H9 (cell line): ENCODE results near the gene SSB. TPM values are rescaled to one million over a fixed set of nuclear protein-coding genes. Genes with fewer than 3 reads are reported as not detected.

Experiments used
- DNase-seq: peaks from one replicate; pipeline ENCODE4 v3.0.0-alpha.2; 2017
- H2AFZ ChIP-seq: one replicate; pipeline ENCODE4 v1.6.1; 2013; ENCODE audit warnings: mild to moderate bottlenecking, low read length, control low read depth, moderate library complexity
- H2AK5ac ChIP-seq: 2 replicates; pipeline ENCODE4 v1.6.1; 2013; ENCODE audit warnings: low read length, control low read depth, mixed read lengths; ENCODE audit not compliant: insufficient read length
- H2BK120ac ChIP-seq: one replicate; pipeline ENCODE4 v1.6.1; 2013; ENCODE audit warnings: low read depth, mild to moderate bottlenecking, low read length, control low read depth, inconsistent platforms; ENCODE audit not compliant: poor library complexity, severe bottlenecking
- H2BK12ac ChIP-seq: 2 replicates; pipeline ENCODE4 v1.6.1; 2013; ENCODE audit warnings: low read length, control low read depth, mixed read lengths, low read depth; ENCODE audit not compliant: insufficient read length
- H2BK15ac ChIP-seq: 2 replicates; pipeline ENCODE4 v1.6.1; 2013; ENCODE audit warnings: low read depth, low read length, control low read depth
- H2BK20ac ChIP-seq: one replicate; pipeline ENCODE4 v1.6.1; 2013; ENCODE audit warnings: low read depth, mild to moderate bottlenecking, low read length, control low read depth, inconsistent platforms; ENCODE audit not compliant: poor library complexity, severe bottlenecking
- H2BK5ac ChIP-seq: 2 replicates; pipeline ENCODE4 v1.6.1; 2013; ENCODE audit warnings: low read length, control low read depth, mixed read lengths; ENCODE audit not compliant: insufficient read length
- H3K14ac ChIP-seq: 2 replicates; pipeline ENCODE4 v1.6.1; 2013; ENCODE audit warnings: low read length, control low read depth; ENCODE audit not compliant: insufficient read depth
- H3K18ac ChIP-seq: 2 replicates; pipeline ENCODE4 v1.6.1; 2013; ENCODE audit warnings: low read depth, mild to moderate bottlenecking, mixed read lengths, low read length, control low read depth; ENCODE audit not compliant: insufficient read length
- H3K23ac ChIP-seq: 2 replicates; pipeline ENCODE4 v1.6.1; 2013; ENCODE audit warnings: low read length, control low read depth, mixed read lengths, low read depth; ENCODE audit not compliant: insufficient read length
- H3K23me2 ChIP-seq: 2 replicates; pipeline ENCODE4 v1.6.1; 2013; ENCODE audit warnings: low read depth, mild to moderate bottlenecking, mixed read lengths, low read length, control low read depth; ENCODE audit not compliant: insufficient read length, poor library complexity, severe bottlenecking
- H3K27ac ChIP-seq: 2 replicates; pipeline ENCODE4 v1.5.1; 2013; ENCODE audit warnings: low read length, control low read depth, mixed read lengths, low read depth; ENCODE audit not compliant: insufficient read length
- H3K27me3 ChIP-seq: 2 replicates; pipeline ENCODE4 v1.6.1; 2013; ENCODE audit warnings: low read length, control low read depth, inconsistent platforms; ENCODE audit not compliant: insufficient read depth
- H3K4ac ChIP-seq: 2 replicates; pipeline ENCODE4 v1.6.1; 2013; ENCODE audit warnings: low read depth, mild to moderate bottlenecking, control low read depth, inconsistent platforms, low read length, moderate library complexity
- H3K4me1 ChIP-seq: 2 replicates; pipeline ENCODE4 v1.6.1; 2013; ENCODE audit warnings: low read length, control low read depth, inconsistent platforms; ENCODE audit not compliant: insufficient read depth
- H3K4me2 ChIP-seq: 2 replicates; pipeline ENCODE4 v1.6.1; 2013; ENCODE audit warnings: low read length, control low read depth, mixed read lengths; ENCODE audit not compliant: insufficient read length, insufficient read depth
- H3K56ac ChIP-seq: 2 replicates; pipeline ENCODE4 v1.6.1; 2013; ENCODE audit warnings: low read depth, mild to moderate bottlenecking, mixed read lengths, low read length, control low read depth; ENCODE audit not compliant: insufficient read length
- H3K79me1 ChIP-seq: 2 replicates; pipeline ENCODE4 v1.6.1; 2013; ENCODE audit warnings: low read depth, mild to moderate bottlenecking, moderate library complexity, low read length, control low read depth, inconsistent platforms; ENCODE audit not compliant: insufficient read depth, poor library complexity, severe bottlenecking
- H3K79me2 ChIP-seq: 2 replicates; pipeline ENCODE4 v1.6.1; 2013; ENCODE audit warnings: low read length, control low read depth, inconsistent platforms; ENCODE audit not compliant: insufficient read depth
- H3K9ac ChIP-seq: 2 replicates; pipeline ENCODE4 v1.6.1; 2013; ENCODE audit warnings: low read length, control low read depth, mixed read lengths; ENCODE audit not compliant: insufficient read length; ENCODE audit errors: extremely low read depth
- H3K9me3 ChIP-seq: one replicate; pipeline ENCODE4 v1.6.1; 2013; ENCODE audit warnings: low read depth, low read length, inconsistent platforms; ENCODE audit not compliant: control insufficient read depth
- H3T11ph ChIP-seq: one replicate; pipeline ENCODE4 v1.6.1; 2013; ENCODE audit warnings: mild to moderate bottlenecking, low read length, control low read depth, inconsistent platforms
- H4K20me1 ChIP-seq: one replicate; pipeline ENCODE4 v1.6.1; 2013; ENCODE audit not compliant: control insufficient read depth, insufficient read length, insufficient read depth
- H4K5ac ChIP-seq: 2 replicates; pipeline ENCODE4 v1.6.1; 2013; ENCODE audit warnings: low read depth, mild to moderate bottlenecking, mixed read lengths, low read length, control low read depth; ENCODE audit not compliant: insufficient read length
- H4K8ac ChIP-seq: replicated peaks from 2 replicates; pipeline ENCODE4 v1.6.1; 2013; ENCODE audit warnings: low read length, control low read depth, mixed read lengths, low read depth; ENCODE audit not compliant: insufficient read length
- H4K91ac ChIP-seq: 2 replicates; pipeline ENCODE4 v1.6.1; 2013; ENCODE audit warnings: low read depth, mild to moderate bottlenecking, moderate library complexity, mixed read lengths, low read length, control low read depth; ENCODE audit not compliant: insufficient read length
- H3K27ac Mint-ChIP-seq, 3 experiments: 2 replicates in 2 of 3; 3 replicates in 1 of 3; pipeline ENCODE4 v1.8.0; 2020 to 2021; ENCODE audit warnings: mixed read lengths in 3 of 3, mild to moderate bottlenecking in 1 of 3, moderate library complexity in 1 of 3
- H3K27me3 Mint-ChIP-seq: 2 replicates; pipeline ENCODE4 v1.8.0; 2021; ENCODE audit warnings: low read depth, mild to moderate bottlenecking, moderate library complexity, mixed read lengths
- H3K36me3 Mint-ChIP-seq, 3 experiments: 2 replicates in 2 of 3; 3 replicates in 1 of 3; pipeline ENCODE4 v1.8.0; 2020 to 2021; ENCODE audit warnings: low read depth in 3 of 3, mixed read lengths in 3 of 3; ENCODE audit not compliant: insufficient read depth in 1 of 3
- H3K4me1 Mint-ChIP-seq, 2 experiments: 2 replicates each; pipeline ENCODE4 v1.8.0; 2020; ENCODE audit warnings: mixed read lengths in 2 of 2
- H3K4me3 Mint-ChIP-seq, 2 experiments: 2 replicates in 1 of 2; 3 replicates in 1 of 2; pipeline ENCODE4 v1.8.0; 2020 to 2021; ENCODE audit warnings: mild to moderate bottlenecking in 2 of 2, mixed read lengths in 2 of 2, moderate library complexity in 1 of 2
- H3K9me3 Mint-ChIP-seq, 2 experiments: 2 replicates in 1 of 2; 3 replicates in 1 of 2; pipeline ENCODE4 v1.8.0; 2020; ENCODE audit warnings: mild to moderate bottlenecking in 2 of 2, mixed read lengths in 2 of 2, moderate library complexity in 1 of 2
- WGBS: extraction: QIAGEN DNeasy Blood & Tissue Kit; methylation state at CpG from one replicate; pipeline ENCODE4 v1.1.7; 2013; ENCODE audit warnings: missing lambda C conversion rate, low lambda C conversion rate, mixed read lengths; ENCODE audit not compliant: insufficient read length; ENCODE audit errors: extremely low coverage; 5-methylcytosine and 5-hydroxymethylcytosine counted together
- total RNA-seq: library from RNA; stranded (reverse); gene quantifications from 2 replicates; pipeline ENCODE4 v1.2.1, GENCODE V29; 2021
- TF ChIP-seq, protein P1 (sequence below): fragments of 200-600 bp; sonication (generic); conservative IDR thresholded peaks from 3 replicates; pipeline ENCODE4 v1.8.0; 2021; ENCODE audit warnings: antibody characterized with exemption, mild to moderate bottlenecking

SSB gene
- total RNA-seq, 1 experiment from 2014 or later, result 248 TPM

DNA sequence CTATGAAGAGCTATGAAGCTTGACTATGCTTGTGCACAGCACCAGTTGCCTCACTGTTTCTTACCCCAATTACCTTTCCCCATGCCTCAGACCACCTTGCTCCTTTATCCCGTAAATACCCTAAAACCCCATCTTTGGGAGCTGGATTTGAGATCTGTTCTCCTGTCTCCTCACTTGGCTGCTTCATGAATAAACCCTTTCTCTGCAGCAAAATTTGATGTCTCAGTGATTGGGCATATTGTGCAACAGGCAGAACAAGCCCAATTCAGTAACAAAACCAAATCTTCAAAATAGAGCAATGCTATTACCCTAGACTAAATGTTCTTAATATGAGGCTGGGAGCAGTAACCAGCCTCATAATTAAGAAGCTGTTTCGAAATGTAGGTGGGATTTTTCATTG, 3.5 kb upstream of the SSB start:
- peaks cover 3% of the 10 kb centered on the region; the same call in 1 of the 2 replicates for H3K4me1 ChIP-seq
- H2AFZ ChIP-seq, result no peak overlapping the region
- Mint-ChIP-seq H3K27me3 (peaks cover 3% of the 10 kb centered on the region; the same call in 1 of the 2 replicates), H3K4me3 (no peak overlapping the region), H3K4me1 (peaks cover 21 to 29% of the 10 kb centered on the region in 2 experiments), H3K27ac (no peak overlapping the region), H3K9me3 (no peaks in the 10 kb centered on the region; a peak in 1 of 5 replicates), H3K36me3 (no peaks in the 10 kb centered on the region)
- H2BK20ac ChIP-seq, result no peak overlapping the region
- no peak overlapping the region for H3K56ac ChIP-seq
- H2AK5ac ChIP-seq, result no peak overlapping the region
- no peak overlapping the region for H3K9ac ChIP-seq
- H3K18ac ChIP-seq, result no peak overlapping the region
- no peak overlapping the region for H2BK5ac ChIP-seq
- H3K4ac ChIP-seq, result no peak overlapping the region
- no peak overlapping the region for H3K23ac ChIP-seq
- H2BK120ac ChIP-seq, result no peak overlapping the region
- H3K23me2 ChIP-seq, result peaks cover 3% of the 10 kb centered on the region
- no peak overlapping the region for H2BK12ac ChIP-seq
- no CpG with 5 or more reads among the region's 2 CpGs for WGBS
- TF ChIP-seq, protein P1, sequence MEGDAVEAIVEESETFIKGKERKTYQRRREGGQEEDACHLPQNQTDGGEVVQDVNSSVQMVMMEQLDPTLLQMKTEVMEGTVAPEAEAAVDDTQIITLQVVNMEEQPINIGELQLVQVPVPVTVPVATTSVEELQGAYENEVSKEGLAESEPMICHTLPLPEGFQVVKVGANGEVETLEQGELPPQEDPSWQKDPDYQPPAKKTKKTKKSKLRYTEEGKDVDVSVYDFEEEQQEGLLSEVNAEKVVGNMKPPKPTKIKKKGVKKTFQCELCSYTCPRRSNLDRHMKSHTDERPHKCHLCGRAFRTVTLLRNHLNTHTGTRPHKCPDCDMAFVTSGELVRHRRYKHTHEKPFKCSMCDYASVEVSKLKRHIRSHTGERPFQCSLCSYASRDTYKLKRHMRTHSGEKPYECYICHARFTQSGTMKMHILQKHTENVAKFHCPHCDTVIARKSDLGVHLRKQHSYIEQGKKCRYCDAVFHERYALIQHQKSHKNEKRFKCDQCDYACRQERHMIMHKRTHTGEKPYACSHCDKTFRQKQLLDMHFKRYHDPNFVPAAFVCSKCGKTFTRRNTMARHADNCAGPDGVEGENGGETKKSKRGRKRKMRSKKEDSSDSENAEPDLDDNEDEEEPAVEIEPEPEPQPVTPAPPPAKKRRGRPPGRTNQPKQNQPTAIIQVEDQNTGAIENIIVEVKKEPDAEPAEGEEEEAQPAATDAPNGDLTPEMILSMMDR, result no peak
- DNase-seq, result no peak
- no peak overlapping the region for H4K5ac ChIP-seq
- peaks cover 9% of the 10 kb centered on the region; the same call in 1 of the 2 replicates for H3K79me2 ChIP-seq
- H3K4me2 ChIP-seq, result no peak overlapping the region
- no peak overlapping the region for H3K14ac ChIP-seq
- no peak overlapping the region for H4K8ac ChIP-seq
- H3K9me3 ChIP-seq, result no peaks in the 10 kb centered on the region
- no peak overlapping the region for H3T11ph ChIP-seq
- no peak overlapping the region for H3K27ac ChIP-seq
- no peaks in the 10 kb centered on the region for H4K20me1 ChIP-seq
- H2BK15ac ChIP-seq, result no peak overlapping the region
- H4K91ac ChIP-seq, result no peak overlapping the region
- H3K79me1 ChIP-seq, result peaks cover 1% of the 10 kb centered on the region
- no peaks in the 10 kb centered on the region for H3K27me3 ChIP-seq
